Osteoblast (primary cell): ENCODE measurements around the gene KRT33A. TPM values are rescaled to one million over a fixed set of nuclear protein-coding genes. Genes with fewer than 3 reads are reported as not detected.

Experiments
- DNase-seq: peaks from one replicate; pipeline ENCODE4 v3.0.0; 2011; ENCODE audit warnings: low spot score, mixed read lengths; ENCODE audit not compliant: insufficient read length; ENCODE audit errors: missing footprints
- H2AFZ ChIP-seq: 2 replicates; pipeline ENCODE4 v1.6.0; 2011; ENCODE audit warnings: mild to moderate bottlenecking, low read length
- H3K27ac ChIP-seq: 2 replicates; pipeline ENCODE4 v1.5.1; 2011; ENCODE audit warnings: mild to moderate bottlenecking, low read depth, low read length, moderate library complexity
- H3K27me3 ChIP-seq: 2 replicates; pipeline ENCODE4 v1.6.0; 2012; ENCODE audit warnings: mild to moderate bottlenecking, control low read depth, inconsistent platforms, low read length, moderate library complexity; ENCODE audit not compliant: insufficient read depth
- H3K36me3 ChIP-seq: 2 replicates; pipeline ENCODE4 v1.5.1; 2011; ENCODE audit warnings: mild to moderate bottlenecking, low read length, control low read depth, moderate library complexity; ENCODE audit not compliant: insufficient read depth
- H3K4me1 ChIP-seq: 2 replicates; pipeline ENCODE4 v1.5.1; 2011; ENCODE audit warnings: mild to moderate bottlenecking, low read length, control low read depth, moderate library complexity; ENCODE audit not compliant: insufficient read depth
- H3K4me2 ChIP-seq: 2 replicates; pipeline ENCODE4 v1.6.0; 2011; ENCODE audit warnings: mild to moderate bottlenecking, low read length; ENCODE audit not compliant: insufficient read depth
- H3K4me3 ChIP-seq: fragments of 200-600 bp; sonication (generic); 3 replicates; pipeline ENCODE4 v1.5.1; 2012; ENCODE audit warnings: mild to moderate bottlenecking, low read length, inconsistent platforms; ENCODE audit not compliant: insufficient read depth
- H3K79me2 ChIP-seq: 2 replicates; pipeline ENCODE4 v1.6.0; 2012; ENCODE audit warnings: mild to moderate bottlenecking, low read length, control low read depth, inconsistent platforms; ENCODE audit not compliant: insufficient read depth
- H3K9me3 ChIP-seq: 2 replicates; pipeline ENCODE4 v1.5.1; 2011; ENCODE audit warnings: low read depth, low read length, control low read depth
- H4K20me1 ChIP-seq: 2 replicates; pipeline ENCODE4 v1.6.0; 2012; ENCODE audit warnings: mild to moderate bottlenecking, low read length, control low read depth; ENCODE audit not compliant: insufficient read depth
- CTCF ChIP-seq: IDR thresholded peaks from 2 replicates; pipeline ENCODE4 v1.5.1; 2011; ENCODE audit warnings: mild to moderate bottlenecking, low read depth, low read length, moderate library complexity; ENCODE audit errors: extremely low read depth
- total RNA-seq: library from RNA; depleted of rRNA; stranded (reverse); fragments of >200 nt; gene quantifications from 2 replicates; pipeline ENCODE4 v1.2.3, GENCODE V29; 2012

The KRT33A gene
- total RNA-seq, 1 donor: not detected

GRCh38 chr17:41302981-41303380 lies 47.6 kb downstream of the KRT33A start:
- no peak for DNase-seq
- Histone ChIP-seq H3K27me3 (no peaks in the 10 kb centered on the region), H3K9me3 (no peaks in the 10 kb centered on the region), H3K79me2 (no peaks in the 10 kb centered on the region), H4K20me1 (no peaks in the 10 kb centered on the region), H3K4me3 (no peak overlapping the region), H3K4me1 (peaks cover 3% of the 10 kb centered on the region), H3K36me3 (no peaks in the 10 kb centered on the region), H3K4me2 (no peak overlapping the region), H2AFZ (no peak overlapping the region), H3K27ac (no peak overlapping the region)
- TF ChIP-seq CTCF: no peak

- Histone ChIP-seq H3K4me2 (no peak within 1 kb of the TSS), H3K79me2 (no peaks in the 10 kb centered on the region), H3K27ac (no peak within 1 kb of the TSS), H3K4me3 (no peak within 1 kb of the TSS), H2AFZ (peak within 1 kb of the TSS; percentile 21), H3K36me3 (no peaks in the 10 kb centered on the region), H3K9me3 (no peaks in the 10 kb centered on the region), H4K20me1 (no peaks in the 10 kb centered on the region), H3K27me3 (no peaks in the 10 kb centered on the region), H3K4me1 (peaks cover 2% of the 10 kb centered on the region)
- no peak for DNase-seq
- no peak for TF ChIP-seq CTCF
Measured at GRCh38 chr17:41301916-41302901, 48.4 kb downstream of the KRT33A start, which contains the start of gene KRTAP29-1. TSS of gene KRTAP29-1 (minus strand) at chr17:41302851. CDS start at chr17:41302851, 0 bp downstream.

- H3K27me3 ChIP-seq: no peaks in the 10 kb centered on the region
- no peaks in the 10 kb centered on the region for H3K4me1 ChIP-seq
- no peak overlapping the region for H3K4me2 ChIP-seq
- H3K27ac ChIP-seq: no peak overlapping the region
- DNase-seq: no peak
- no peaks in the 10 kb centered on the region for H3K9me3 ChIP-seq
- no peak overlapping the region for H2AFZ ChIP-seq
- H3K4me3 ChIP-seq: no peak overlapping the region
- no peak for TF ChIP-seq CTCF
- no peaks in the 10 kb centered on the region for H3K36me3 ChIP-seq
- H4K20me1 ChIP-seq: no peaks in the 10 kb centered on the region
- no peaks in the 10 kb centered on the region for H3K79me2 ChIP-seq
Measured at GRCh38 chr17:41301204-41301790, 49.3 kb downstream of the KRT33A start.
